HepG2 (cell line): Measurements from ENCODE around the gene CISD2. TPM values are rescaled to one million over a fixed set of nuclear protein-coding genes. Genes with fewer than 3 reads are reported as not detected.

Source experiments
- ARNTL ChIP-seq: sonication (generic); formaldehyde crosslinking; IDR thresholded peaks from 2 replicates; pipeline ENCODE4 v1.4.0; 2020; ENCODE audit warnings: mild to moderate bottlenecking, missing genetic modification reagents
- E2F1 ChIP-seq: sonication (generic); formaldehyde crosslinking; IDR thresholded peaks from 2 replicates; pipeline ENCODE4 v1.5.0; 2020; ENCODE audit warnings: missing genetic modification reagents
- FOXK2 ChIP-seq: fragments of 450-650 bp; IDR thresholded peaks from 2 replicates; pipeline ENCODE4 v1.6.1; 2016
- FOXM1 ChIP-seq: sonication (generic); formaldehyde crosslinking; IDR thresholded peaks from 2 replicates; pipeline ENCODE4 v1.5.0; 2020; ENCODE audit warnings: missing genetic modification reagents
- GABPB1 ChIP-seq: IDR thresholded peaks from 2 replicates; pipeline ENCODE4 v1.6.1; 2016; ENCODE audit warnings: mild to moderate bottlenecking, missing genetic modification reagents, moderate library complexity, missing compliant biosample characterization
- HCFC1 ChIP-seq: fragments of 150-350 bp; IDR thresholded peaks from 2 replicates; pipeline ENCODE4 v1.6.1; 2014; ENCODE audit warnings: low read depth, low read length
- HINFP ChIP-seq: sonication (generic); formaldehyde crosslinking; IDR thresholded peaks from 2 replicates; pipeline ENCODE4 v1.4.0; 2020; ENCODE audit warnings: low read depth, mild to moderate bottlenecking, missing genetic modification reagents
- HMGA1 ChIP-seq: sonication (generic); formaldehyde crosslinking; conservative IDR thresholded peaks from 2 replicates; pipeline ENCODE4 v1.4.0; 2020; ENCODE audit warnings: missing genetic modification reagents
- HMGXB4 ChIP-seq, 2 experiments: sonication (generic) in 1 of 2; formaldehyde crosslinking in 1 of 2; IDR thresholded peaks; 2 replicates each; pipeline versions ENCODE4 v1.4.0 to v1.6.1; 2018 to 2020; ENCODE audit warnings: missing genetic modification reagents in 2 of 2, borderline replicate concordance in 1 of 2, low read depth in 1 of 2, mild to moderate bottlenecking in 1 of 2, missing biosample characterization in 1 of 2
- ISL2 ChIP-seq: sonication (generic); formaldehyde crosslinking; IDR thresholded peaks from 2 replicates; pipeline ENCODE4 v1.5.0; 2020; ENCODE audit warnings: missing genetic modification reagents
- PHF20 ChIP-seq: sonication (generic); formaldehyde crosslinking; IDR thresholded peaks from 2 replicates; pipeline ENCODE4 v1.5.0; 2020; ENCODE audit warnings: mild to moderate bottlenecking, missing genetic modification reagents
- POLR2AphosphoS5 ChIP-seq: IDR thresholded peaks from 2 replicates; pipeline ENCODE4 v1.6.1; 2012; ENCODE audit warnings: low read depth, low read length
- PREB ChIP-seq: sonication (generic); formaldehyde crosslinking; IDR thresholded peaks from 2 replicates; pipeline ENCODE4 v1.4.0; 2020; ENCODE audit warnings: missing genetic modification reagents
- SMYD3 ChIP-seq: sonication (generic); formaldehyde crosslinking; IDR thresholded peaks from 2 replicates; pipeline ENCODE4 v1.8.1; 2023; ENCODE audit warnings: mild to moderate bottlenecking, missing genetic modification reagents
- SOX5 ChIP-seq: IDR thresholded peaks from 2 replicates; pipeline ENCODE4 v1.6.1; 2016; ENCODE audit warnings: borderline replicate concordance
- TCF7L2 ChIP-seq: IDR thresholded peaks from 2 replicates; pipeline ENCODE4 v1.6.1; 2011; ENCODE audit warnings: mild to moderate bottlenecking, low read depth, low read length, moderate library complexity
- ZNF296 ChIP-seq: sonication (generic); formaldehyde crosslinking; conservative IDR thresholded peaks from 2 replicates; pipeline ENCODE4 v1.5.0; 2020; ENCODE audit warnings: mild to moderate bottlenecking, missing genetic modification reagents
- ZNF335 ChIP-seq: sonication (generic); formaldehyde crosslinking; IDR thresholded peaks from 2 replicates; pipeline ENCODE4 v1.4.0; 2020; ENCODE audit warnings: missing genetic modification reagents
- ZNF570 ChIP-seq: sonication (generic); formaldehyde crosslinking; IDR thresholded peaks from 2 replicates; pipeline ENCODE4 v1.4.0; 2020; ENCODE audit warnings: mild to moderate bottlenecking, missing genetic modification reagents, borderline replicate concordance
- ZNF777 ChIP-seq: sonication (generic); formaldehyde crosslinking; IDR thresholded peaks from 2 replicates; pipeline ENCODE4 v1.4.0; 2020; ENCODE audit warnings: missing genetic modification reagents
- ZNF780A ChIP-seq: sonication (generic); formaldehyde crosslinking; IDR thresholded peaks from 2 replicates; pipeline ENCODE4 v1.8.0; 2022; ENCODE audit warnings: mild to moderate bottlenecking, missing genetic modification reagents, moderate library complexity
- polyA plus RNA-seq, 8 experiments: library from polyadenylated mRNA; depleted of rRNA in 3 of 8; stranded (reverse) in 7 of 8; unstranded in 1 of 8; fragments of >200 nt; fragmentation: Illumina TruSeq in 4 of 8; extraction: Trizol in 4 of 8; gene quantifications; 2 replicates each; pipeline versions ENCODE4 v1.2.1 to v1.2.3, GENCODE V29; 2011 to 2016; ENCODE audit warnings: low read depth in 4 of 8, missing spikeins in 1 of 8, mixed read lengths in 1 of 8; ENCODE audit not compliant: insufficient read depth in 1 of 8
- total RNA-seq, 5 experiments: library from RNA; depleted of rRNA; stranded (reverse); fragments of >200 nt; fragmentation: Illumina TruSeq; extraction: Trizol; gene quantifications; 2 replicates each; pipeline ENCODE4 v1.2.3, GENCODE V29; 2016; ENCODE audit warnings: low read depth in 1 of 5

The CISD2 gene
- total and polyA plus RNA-seq, 2 of the 13 experiments (the other 11 are each of a cell fraction or from before 2014, with no cell fraction given): 24.5 to 37.7 TPM

- TF ChIP-seq E2F1 (peak; percentile 91), PHF20 (CRISPR knock-in tag) (peak; percentile 51; the same call in 1 of the 2 replicates), PREB (CRISPR knock-in tag) (no peak), HMGXB4 (CRISPR knock-in tag; IDR thresholded peaks at IDR 0.05; ENCODE audit: borderline replicate concordance in 1 of 2, low read depth in 1 of 2) (peak in 1 of 2 experiments; percentile 13; a peak in 1 of 4 replicates), ISL2 (peak; percentile 69; the same call in 1 of the 2 replicates), ARNTL (peak; percentile 2; the same call in 1 of the 2 replicates), ZNF780A (CRISPR knock-in tag) (0 out of 2 replicates have a peak, but pooled peaks have one; percentile 16), SOX5 (peak; percentile 62; the same call in 1 of the 2 replicates), ZNF777 (no peak; the same call in 1 of the 2 replicates), HMGA1 (CRISPR knock-in tag) (no peak), SMYD3 (CRISPR knock-in tag) (peak; percentile 51; the same call in 1 of the 2 replicates), FOXM1 (no peak), ZNF570 (CRISPR knock-in tag) (no peak), HINFP (CRISPR knock-in tag) (peak; percentile 82), ZNF335 (CRISPR knock-in tag) (0 out of 2 replicates have a peak, but pooled peaks have one; percentile 22), FOXK2 (0 out of 2 replicates have a peak, but pooled peaks have one; percentile 4), HCFC1 (0 out of 2 replicates have a peak, but pooled peaks have one; percentile 30), POLR2AphosphoS5 (peak; percentile 82), ZNF296 (CRISPR knock-in tag) (no peak), TCF7L2 (no peak), GABPB1 (peak; percentile 86)
These were observed 40.9 kb upstream of the CISD2 start (continued) for GRCh38 chr4:102827674-102828496.
